Right kidney (tissue), 1 donor: ENCODE measurements around the gene F11R.
"Not testable (repeated sequence)": the region's sequence is repeated elsewhere in the genome, so short reads cannot be mapped to it uniquely, and the experiment has no call there.

Source experiments
- DNase-seq: peaks from one replicate; pipeline ENCODE4 v3.0.0-alpha.2; 2016

Gene F11R

DNA sequence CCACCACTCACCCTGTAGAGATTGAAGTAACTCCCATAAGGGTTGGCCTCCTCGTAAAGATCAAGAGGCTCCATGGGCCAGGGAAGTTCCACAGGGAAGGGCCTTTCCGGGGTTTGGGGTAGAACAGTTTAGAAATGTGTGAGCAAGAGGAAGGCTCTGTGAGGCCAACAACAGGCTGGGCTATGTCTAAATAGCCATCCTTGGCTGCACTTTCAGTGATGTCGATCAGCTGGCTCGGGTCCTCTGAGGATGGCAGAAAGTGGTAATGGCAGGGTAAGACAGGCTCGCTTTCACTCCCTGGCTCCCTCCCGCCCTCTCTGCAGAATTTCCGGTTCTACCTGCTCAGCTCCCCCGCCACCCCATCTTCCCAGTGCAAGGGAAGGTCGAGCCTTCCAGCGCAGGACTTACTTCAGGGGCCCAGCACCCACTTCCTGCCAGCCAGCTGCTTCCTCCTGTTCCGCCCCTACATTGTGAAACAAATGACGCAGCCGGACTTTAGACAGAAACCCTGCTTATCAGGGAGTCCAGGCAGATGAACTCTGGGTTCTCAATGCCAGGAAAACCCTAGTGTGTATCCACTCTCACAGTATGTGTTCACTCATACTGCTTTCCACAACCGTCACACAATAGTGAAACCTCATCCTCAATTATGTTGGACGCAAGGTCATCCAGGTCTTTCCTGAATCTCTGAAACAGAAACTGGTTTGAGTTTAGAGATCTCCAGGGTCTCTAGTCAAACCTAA lies 7.3 kb downstream of the F11R start:
- DNase-seq, result peak; percentile 39

- DNase-seq, result no peak
Measured at GRCh38 chr1:161013131-161013487, 7.8 kb downstream of the F11R start.

DNA sequence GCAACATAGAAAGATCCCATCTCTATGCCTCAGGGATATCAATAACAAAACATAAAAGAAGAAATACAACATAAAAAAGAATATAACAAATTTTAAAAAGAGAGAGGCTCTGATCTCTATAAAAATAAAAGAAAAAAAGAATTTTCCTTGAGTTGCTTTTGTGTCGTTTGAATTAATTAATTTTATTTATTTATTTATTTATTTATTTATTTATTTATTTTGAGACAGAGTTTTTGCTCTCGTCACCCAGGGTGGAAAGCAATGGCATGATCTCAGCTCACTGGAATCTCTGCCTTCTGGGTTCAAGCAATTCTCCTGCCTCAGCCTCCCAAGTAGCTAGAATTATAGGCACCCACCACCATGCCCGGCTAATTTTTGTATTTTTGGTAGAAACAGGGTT lies 8.5 kb downstream of the F11R start:
- no peak for DNase-seq

GRCh38 chr1:161009602-161010211 lies 11.2 kb downstream of the F11R start:
- no peak for DNase-seq

- no peak for DNase-seq
Measured at GRCh38 chr1:161008869-161009510, 12.0 kb downstream of the F11R start.

- DNase-seq, result no peak
Measured at GRCh38 chr1:161007369-161007768, 13.6 kb downstream of the F11R start.

DNA sequence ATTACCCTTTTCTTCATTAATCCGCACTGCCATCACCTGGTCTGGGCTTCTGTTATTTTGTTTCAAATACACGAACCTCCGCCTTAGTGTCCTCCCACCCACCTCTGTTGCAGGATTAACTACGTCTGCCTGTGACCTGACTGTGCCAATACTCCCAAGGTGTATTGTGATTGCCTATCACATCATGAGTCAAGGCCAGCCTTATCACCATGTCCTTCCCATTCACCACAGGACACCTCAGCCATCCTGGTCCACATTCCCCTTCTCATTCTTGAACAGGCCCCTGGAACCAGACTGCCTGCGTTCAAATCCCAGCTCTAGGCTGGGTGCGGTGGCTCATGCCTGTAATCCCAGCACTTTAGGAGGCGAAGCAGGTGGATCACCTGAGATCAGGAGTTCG lies 14.4 kb downstream of the F11R start:
- DNase-seq, result no peak

DNA sequence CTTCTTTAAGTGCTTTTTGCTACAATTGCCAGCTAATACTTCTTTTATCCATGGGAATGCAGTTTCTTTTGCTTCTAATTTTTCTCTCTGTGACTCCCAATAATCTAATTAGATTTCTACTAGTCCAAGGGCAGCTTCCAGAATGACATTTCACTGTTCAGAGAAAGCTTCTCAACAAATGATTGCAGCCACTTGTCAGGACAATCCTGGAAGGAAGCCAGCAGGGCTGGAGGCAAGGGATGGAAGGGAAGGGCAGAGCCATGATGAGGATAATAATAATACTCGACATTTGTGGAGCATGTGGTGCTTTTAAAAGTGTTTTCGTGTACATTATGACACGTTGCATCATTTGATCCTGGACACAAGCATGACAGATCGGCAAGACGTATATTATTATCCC lies 19.4 kb downstream of the F11R start:
- no peak for DNase-seq

DNA sequence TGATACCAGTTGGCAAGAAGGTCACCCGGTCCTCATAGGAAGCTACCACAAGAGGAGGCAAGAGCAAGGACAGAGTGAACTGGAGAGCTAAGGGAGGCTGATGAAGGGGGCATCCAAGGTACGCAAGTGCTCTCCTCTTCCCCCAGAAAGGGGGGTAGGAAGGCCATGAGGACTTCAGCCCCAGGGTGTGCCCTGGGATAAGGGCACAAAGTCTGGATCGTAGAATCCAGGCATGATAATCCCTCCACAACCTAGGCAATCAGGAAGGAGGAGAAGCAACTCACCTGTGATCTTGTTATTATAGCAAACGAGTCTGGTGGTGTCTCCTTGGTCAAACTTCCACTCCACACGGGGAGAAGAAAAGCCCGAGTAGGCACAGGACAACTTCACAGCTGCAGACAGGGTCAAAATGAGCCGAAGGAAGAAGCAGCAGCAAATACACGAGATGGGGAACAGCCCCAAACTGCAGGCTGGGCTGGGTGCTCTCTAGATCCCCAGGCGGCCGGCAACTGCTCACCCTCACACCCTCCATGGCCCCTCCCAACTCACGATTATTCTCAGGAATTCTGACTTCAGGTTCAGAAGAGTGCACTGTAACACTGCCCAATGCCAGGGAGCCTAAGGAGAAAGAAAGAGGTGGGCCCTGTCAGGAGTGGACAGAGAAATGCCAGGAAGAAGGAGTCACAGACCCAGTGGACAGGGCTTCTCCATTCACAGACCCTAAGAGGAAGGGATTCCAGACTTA lies 20.0 kb downstream of the F11R start:
- DNase-seq, result no peak

- no peak for DNase-seq
Measured at GRCh38 chr1:160999376-160999775, 21.6 kb downstream of the F11R start.

DNA sequence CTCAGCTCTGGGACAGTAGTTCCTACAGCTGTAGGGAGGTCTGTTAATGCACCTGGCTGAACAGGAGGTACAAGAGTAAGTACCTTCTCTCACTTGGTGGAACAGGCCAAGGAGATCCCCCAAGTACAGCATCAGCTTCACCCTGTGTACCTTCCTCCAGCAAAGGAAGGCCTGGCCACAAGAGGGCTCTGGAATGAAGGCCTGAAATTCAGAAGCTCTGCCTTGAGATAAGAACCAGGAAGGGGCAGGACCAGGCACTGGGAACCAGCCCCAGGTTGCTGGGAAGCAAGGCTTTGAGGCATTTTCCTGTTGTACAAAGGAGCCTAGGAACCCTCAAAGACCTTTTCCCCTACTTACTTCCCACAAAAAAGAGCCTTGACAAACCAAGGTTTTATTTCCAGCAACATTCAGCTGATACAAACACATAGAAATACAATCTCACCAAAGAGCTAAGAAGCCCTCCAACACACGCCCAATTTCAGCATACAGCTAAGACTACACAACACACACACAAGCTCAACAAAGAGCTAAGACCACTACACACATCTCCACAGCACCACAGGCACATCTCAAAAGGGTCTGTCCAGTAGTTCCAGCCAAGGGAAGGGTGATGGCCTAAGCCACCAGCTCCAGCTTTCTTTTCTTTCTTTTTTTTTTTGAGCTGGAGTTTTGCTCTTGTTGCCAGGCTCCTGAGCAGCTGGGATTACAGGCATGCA lies 23.5 kb downstream of the F11R start:
- no peak for DNase-seq

GRCh38 chr1:160996178-160996577 lies 24.8 kb downstream of the F11R start:
- no peak for DNase-seq

GRCh38 chr1:160993544-160994193 lies 27.3 kb downstream of the F11R start:
- no peak for DNase-seq

- DNase-seq, result not testable (repeated sequence)
Measured at GRCh38 chr1:160992036-160992435, 28.9 kb downstream of the F11R start.

DNA sequence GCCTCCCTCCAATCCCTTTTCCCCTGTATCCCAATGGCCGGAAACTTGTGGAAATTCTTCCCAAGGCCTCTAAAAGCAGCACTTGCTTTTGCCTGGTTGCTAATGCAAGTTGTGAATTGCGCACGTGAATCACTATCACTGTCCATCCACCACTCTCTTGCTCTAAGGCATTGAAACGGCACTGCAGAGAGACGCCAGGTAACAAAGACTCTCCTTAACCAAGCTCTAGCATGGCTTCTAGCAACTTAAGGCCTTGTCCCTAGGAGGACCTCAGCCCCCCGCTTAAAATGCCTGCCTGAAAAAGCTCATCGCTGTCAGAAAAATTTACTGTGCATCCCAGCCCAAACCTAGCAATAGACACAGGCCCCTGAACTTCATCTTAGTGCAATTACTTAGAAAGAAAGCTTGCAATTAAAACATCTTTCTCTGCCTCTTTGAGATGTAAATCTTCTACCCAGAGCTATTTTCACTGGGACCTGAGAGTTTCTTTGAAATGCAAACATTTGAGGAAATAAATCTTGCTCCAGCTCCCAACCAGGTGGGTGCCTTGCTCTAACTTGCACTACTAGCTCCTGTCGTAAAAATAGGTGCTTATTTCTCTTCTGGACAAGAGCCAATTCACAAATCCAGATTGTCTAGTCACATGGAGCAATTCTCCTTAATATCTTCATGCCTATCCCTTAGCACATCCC lies 33.4 kb downstream of the F11R start:
- DNase-seq, result no peak

- DNase-seq, result no peak
Measured at GRCh38 chr1:160985723-160986122, 35.2 kb downstream of the F11R start.

- DNase-seq, result peak; percentile 55
Measured at GRCh38 chr1:160981584-160982411, 39.2 kb downstream of the F11R start.

DNA sequence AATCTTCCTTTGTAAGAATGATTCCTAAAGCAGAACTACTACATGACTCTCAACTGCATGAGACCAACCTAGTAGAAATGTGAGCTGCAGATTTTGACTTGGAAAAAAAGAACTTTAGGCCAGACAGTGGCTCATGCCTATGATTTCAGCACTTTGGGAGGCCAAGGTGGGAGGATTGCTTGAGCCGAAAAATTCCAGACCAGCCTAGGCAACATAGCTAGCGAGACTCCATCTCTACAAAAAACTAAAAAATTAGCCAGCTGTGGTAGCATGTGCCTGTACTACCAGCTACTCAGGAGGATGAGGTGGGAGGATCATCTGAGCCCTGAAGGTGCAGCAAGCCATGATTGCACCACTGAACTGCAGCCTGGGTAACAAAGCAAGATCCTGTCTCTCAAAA lies 41.7 kb downstream of the F11R start:
- no peak for DNase-seq

DNA sequence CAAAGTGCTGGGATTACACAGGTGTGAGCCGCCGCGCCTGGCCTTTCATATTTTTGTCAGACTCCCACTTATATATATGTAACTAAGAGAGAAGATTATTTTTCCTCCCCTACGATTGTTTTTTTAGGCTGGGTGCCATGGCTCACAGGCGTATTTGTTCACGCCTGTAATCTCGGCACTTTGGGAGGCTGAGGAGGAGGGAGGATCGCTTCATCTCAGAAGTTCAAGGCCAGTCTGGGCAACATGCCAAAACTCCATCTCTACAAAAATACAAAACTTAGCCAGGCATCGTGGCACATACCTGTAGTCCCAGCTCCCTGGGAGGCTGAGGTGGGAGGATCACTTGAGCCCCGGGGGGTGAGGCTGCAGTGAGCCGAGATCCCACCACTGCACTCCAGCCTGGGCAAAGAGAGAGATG lies 42.4 kb downstream of the F11R start:
- DNase-seq, result no peak

- no peak for DNase-seq
Measured at GRCh38 chr1:160975026-160975425, 45.9 kb downstream of the F11R start.
